GM03348 (cell line): Measurements from ENCODE around the gene HS3ST4.

Experiments used
- DNase-seq: peaks from one replicate; pipeline ENCODE4 v3.0.0; 2012; ENCODE audit warnings: low spot score

HS3ST4 gene

GRCh38 chr16:25828510-25828909, 136.8 kb downstream of the HS3ST4 start:
- DNase-seq: no peak

- DNase-seq: no peak
Measured at GRCh38 chr16:25832291-25832690, 140.5 kb downstream of the HS3ST4 start.

GRCh38 chr16:25834101-25834500, 142.3 kb downstream of the HS3ST4 start:
- no peak for DNase-seq

- no peak for DNase-seq
Measured at GRCh38 chr16:25835126-25835525, 143.4 kb downstream of the HS3ST4 start.

- peak; percentile 61 for DNase-seq
Measured at GRCh38 chr16:25838724-25839186, 147.0 kb downstream of the HS3ST4 start.

GRCh38 chr16:25841761-25842160, 150.0 kb downstream of the HS3ST4 start:
- DNase-seq: no peak

GRCh38 chr16:25845901-25846300, 154.1 kb downstream of the HS3ST4 start:
- DNase-seq: no peak

GRCh38 chr16:25854141-25854540, 162.4 kb downstream of the HS3ST4 start:
- no peak for DNase-seq

GRCh38 chr16:25855063-25855462, 163.3 kb downstream of the HS3ST4 start:
- DNase-seq: no peak

GRCh38 chr16:25855818-25856217, 164.1 kb downstream of the HS3ST4 start:
- DNase-seq: no peak

GRCh38 chr16:25859645-25860044, 167.9 kb downstream of the HS3ST4 start:
- DNase-seq: no peak

GRCh38 chr16:25867041-25867440, 175.3 kb downstream of the HS3ST4 start:
- DNase-seq: no peak

- DNase-seq: no peak
Measured at GRCh38 chr16:25868106-25868505, 176.3 kb downstream of the HS3ST4 start.

GRCh38 chr16:25868706-25869370, 177.1 kb downstream of the HS3ST4 start:
- no peak for DNase-seq

- DNase-seq: no peak
Measured at GRCh38 chr16:25872369-25873070, 180.8 kb downstream of the HS3ST4 start.

GRCh38 chr16:25874196-25874595, 182.4 kb downstream of the HS3ST4 start:
- DNase-seq: no peak

- no peak for DNase-seq
Measured at GRCh38 chr16:25875956-25876598, 184.3 kb downstream of the HS3ST4 start.

GRCh38 chr16:25877103-25877502, 185.3 kb downstream of the HS3ST4 start:
- no peak for DNase-seq

- no peak for DNase-seq
Measured at GRCh38 chr16:25886598-25886997, 194.8 kb downstream of the HS3ST4 start.

- no peak for DNase-seq
Measured at GRCh38 chr16:25888868-25889267, 197.1 kb downstream of the HS3ST4 start.

- no peak for DNase-seq
Measured at GRCh38 chr16:25893332-25893731, 201.6 kb downstream of the HS3ST4 start.

GRCh38 chr16:25894093-25894492, 202.3 kb downstream of the HS3ST4 start:
- no peak for DNase-seq

GRCh38 chr16:25895380-25895779, 203.6 kb downstream of the HS3ST4 start:
- no peak for DNase-seq
